ENCODE results near the gene TBC1D14. TPM values are rescaled to one million over a fixed set of nuclear protein-coding genes. Genes with fewer than 3 reads are reported as not detected.
"Not testable (repeated sequence)": the region's sequence is repeated elsewhere in the genome, so short reads cannot be mapped to it uniquely, and the experiment has no call there.

Gene TBC1D14
- total RNA-seq, 1 experiment from 2014 or later: 58.4 TPM

- DNase-seq (ENCODE audit: low spot score): no peak
- in situ Hi-C loops (cut with HindIII; ENCODE audit: low sequenced_read_pairs): no loop called here
These were observed 166.5 kb downstream of the TBC1D14 start for GRCh38 chr4:7075962-7076695.

GRCh38 chr4:7076696-7077082 lies 167.1 kb downstream of the TBC1D14 start:
- DNase-seq (ENCODE audit: low spot score): no peak
- in situ Hi-C loops (cut with HindIII; ENCODE audit: low sequenced_read_pairs): no loop called here

GRCh38 chr4:7077371-7077770 lies 167.7 kb downstream of the TBC1D14 start:
- no peak for DNase-seq (ENCODE audit: low spot score)
- in situ Hi-C loops (cut with HindIII; ENCODE audit: low sequenced_read_pairs): no loop called here

GRCh38 chr4:7078025-7078424 lies 168.4 kb downstream of the TBC1D14 start:
- DNase-seq (ENCODE audit: low spot score): no peak
- in situ Hi-C loops (cut with HindIII; ENCODE audit: low sequenced_read_pairs): no loop called here

- in situ Hi-C loops (cut with HindIII; ENCODE audit: low sequenced_read_pairs); DNase-seq (ENCODE audit: low spot score): not testable (repeated sequence)
These were observed 169.9 kb downstream of the TBC1D14 start for GRCh38 chr4:7079483-7079882.

- in situ Hi-C loops (cut with HindIII; ENCODE audit: low sequenced_read_pairs): not testable (repeated sequence)
These were observed 170.3 kb downstream of the TBC1D14 start for GRCh38 chr4:7079909-7080308.

More at GRCh38 chr4:7079909-7080308, 170.3 kb downstream of the TBC1D14 start:
- not testable (repeated sequence) for DNase-seq (ENCODE audit: low spot score)

Other genes starting within 250 kb of the TBC1D14 start
- gene S100P, start 215.9 kb upstream of the TBC1D14 start, total RNA-seq (2014; rRNA removed; shearing (Covaris generic)): not detected in 2 replicates
- gene MRFAP1L1, start 200.0 kb upstream of the TBC1D14 start, total RNA-seq (2014; rRNA removed; shearing (Covaris generic)): 1.7 and 2.1 TPM in 2 replicates
- gene BLOC1S4, start 193.7 kb upstream of the TBC1D14 start, total RNA-seq (2014; rRNA removed; shearing (Covaris generic)): 31.7 and 38.6 TPM in 2 replicates
- gene KIAA0232, start 127.1 kb upstream of the TBC1D14 start, total RNA-seq (2014; rRNA removed; shearing (Covaris generic)): 9.7 and 10.3 TPM in 2 replicates
- 9.1 and 19.6 TPM in 2 replicates for gene TADA2B, start 133.5 kb downstream of the TBC1D14 start, total RNA-seq (2014; rRNA removed; shearing (Covaris generic))
- 32.2 and 33.8 TPM in 2 replicates for gene GRPEL1, start 158.2 kb downstream of the TBC1D14 start, total RNA-seq (2014; rRNA removed; shearing (Covaris generic))

Data from G401 (cell line).